HG03103 (cell line): ENCODE measurements around the gene BCO1.
"Not testable (repeated sequence)": the region's sequence is repeated elsewhere in the genome, so short reads cannot be mapped to it uniquely, and the experiment has no call there.

Source experiments
- ATAC-seq: cut with Tn5 transposase; IDR thresholded peaks from one replicate; pipeline ENCODE4 v1.9.1; 2021; ENCODE audit warnings: low read depth; ENCODE audit not compliant: unreplicated experiment

Gene BCO1, protein sequence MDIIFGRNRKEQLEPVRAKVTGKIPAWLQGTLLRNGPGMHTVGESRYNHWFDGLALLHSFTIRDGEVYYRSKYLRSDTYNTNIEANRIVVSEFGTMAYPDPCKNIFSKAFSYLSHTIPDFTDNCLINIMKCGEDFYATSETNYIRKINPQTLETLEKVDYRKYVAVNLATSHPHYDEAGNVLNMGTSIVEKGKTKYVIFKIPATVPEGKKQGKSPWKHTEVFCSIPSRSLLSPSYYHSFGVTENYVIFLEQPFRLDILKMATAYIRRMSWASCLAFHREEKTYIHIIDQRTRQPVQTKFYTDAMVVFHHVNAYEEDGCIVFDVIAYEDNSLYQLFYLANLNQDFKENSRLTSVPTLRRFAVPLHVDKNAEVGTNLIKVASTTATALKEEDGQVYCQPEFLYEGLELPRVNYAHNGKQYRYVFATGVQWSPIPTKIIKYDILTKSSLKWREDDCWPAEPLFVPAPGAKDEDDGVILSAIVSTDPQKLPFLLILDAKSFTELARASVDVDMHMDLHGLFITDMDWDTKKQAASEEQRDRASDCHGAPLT

GRCh38 chr16:81238296-81239011, at the start of gene BCO1:
BCO1 (plus strand) TSS chr16:81238689; CDS start chr16:81238909, 220 bp downstream.
- no peak for ATAC-seq

GRCh38 chr16:81189100-81189664, 49.3 kb upstream of the BCO1 start:
- ATAC-seq: no peak

GRCh38 chr16:81190667-81191066, 47.8 kb upstream of the BCO1 start:
- no peak for ATAC-seq

- no peak for ATAC-seq
Observed at GRCh38 chr16:81195885-81196534, 42.5 kb upstream of the BCO1 start.

GRCh38 chr16:81198635-81199034, 39.9 kb upstream of the BCO1 start:
- ATAC-seq: no peak

GRCh38 chr16:81201267-81201666, 37.2 kb upstream of the BCO1 start:
- no peak for ATAC-seq

DNA sequence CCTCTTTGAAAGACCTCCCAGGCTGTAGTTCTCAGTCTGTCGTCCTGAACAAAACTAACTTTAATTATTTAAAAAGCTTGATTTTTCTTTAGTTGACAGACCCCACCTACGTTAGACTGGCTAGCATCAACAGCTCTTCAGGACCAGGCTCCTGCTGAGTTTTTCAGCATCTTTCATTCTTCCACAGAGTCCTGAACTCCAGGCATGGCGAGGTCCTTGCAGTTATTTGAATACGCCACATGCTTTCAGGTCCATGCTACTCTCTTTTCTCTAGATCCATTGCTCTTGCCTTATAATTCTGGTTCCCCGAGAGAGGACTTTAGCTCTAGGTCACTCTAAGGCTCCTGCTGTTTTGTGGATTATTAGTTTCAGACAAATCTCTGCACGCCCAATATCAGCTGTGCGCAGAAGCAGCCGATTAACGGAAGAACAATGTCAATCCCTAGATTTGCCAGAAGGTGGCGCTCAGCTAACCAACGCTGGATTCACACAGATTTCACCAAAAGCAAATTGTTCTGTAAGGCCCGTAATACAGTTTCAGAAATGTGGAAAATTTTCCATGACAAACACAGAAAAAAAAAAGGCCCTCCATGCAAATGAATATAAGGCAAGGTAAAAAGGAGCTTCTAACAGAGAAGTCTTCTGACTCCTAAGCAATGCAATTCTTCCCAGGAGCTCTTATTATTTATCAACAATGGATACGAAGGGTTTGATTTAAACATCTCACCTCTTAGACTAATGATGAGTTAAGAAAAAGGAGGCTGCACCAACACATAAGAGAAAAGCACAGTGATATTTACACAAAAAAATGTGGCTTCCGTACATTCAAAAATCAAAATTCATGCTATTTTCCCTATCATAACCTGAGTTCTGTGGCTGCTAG, 33.5 kb upstream of the BCO1 start:
- ATAC-seq: no peak

DNA sequence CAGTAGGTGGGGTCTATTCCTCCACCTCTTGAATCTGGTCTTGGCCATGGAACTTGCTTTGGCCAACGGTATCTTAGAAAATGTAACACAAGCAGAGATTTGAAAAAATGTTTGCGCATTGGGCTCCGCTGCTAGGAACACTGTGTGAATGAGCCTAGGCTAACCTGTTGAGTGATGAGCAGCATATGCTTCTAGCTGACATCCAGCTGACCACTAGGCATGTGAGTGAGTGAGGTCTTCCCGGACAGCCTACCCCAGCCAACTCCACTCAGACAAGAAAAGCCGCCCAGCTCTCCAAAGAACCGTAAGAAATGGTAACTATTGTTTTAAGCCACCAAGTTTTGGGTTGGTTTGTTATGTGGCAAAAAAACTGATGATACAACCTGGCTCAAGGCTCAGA, 31.4 kb upstream of the BCO1 start:
- no peak for ATAC-seq

GRCh38 chr16:81210807-81211206, 27.7 kb upstream of the BCO1 start:
- ATAC-seq: no peak

- ATAC-seq: no peak
Observed at GRCh38 chr16:81212830-81213465, 25.5 kb upstream of the BCO1 start.

DNA sequence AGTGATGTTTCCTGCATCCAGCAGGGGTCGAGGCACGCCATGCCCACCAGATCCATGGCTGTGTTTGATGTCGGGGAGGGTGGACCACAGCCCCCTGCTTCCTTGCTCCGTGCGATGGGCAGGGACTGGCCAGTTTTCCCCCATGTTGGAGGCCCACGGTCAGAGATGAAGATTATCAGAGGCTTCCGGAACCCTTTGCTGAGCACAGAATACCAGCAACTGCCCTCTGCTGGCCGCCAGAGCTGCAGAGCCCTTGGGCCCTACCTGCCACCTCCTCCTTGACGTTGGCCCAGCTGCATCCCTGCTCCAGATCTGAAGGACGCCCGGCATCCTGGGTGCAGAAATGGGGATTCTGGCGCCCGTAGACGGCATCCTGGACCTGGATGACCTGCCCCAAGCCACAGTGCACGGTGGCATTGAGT, 23.7 kb upstream of the BCO1 start:
- no peak for ATAC-seq

DNA sequence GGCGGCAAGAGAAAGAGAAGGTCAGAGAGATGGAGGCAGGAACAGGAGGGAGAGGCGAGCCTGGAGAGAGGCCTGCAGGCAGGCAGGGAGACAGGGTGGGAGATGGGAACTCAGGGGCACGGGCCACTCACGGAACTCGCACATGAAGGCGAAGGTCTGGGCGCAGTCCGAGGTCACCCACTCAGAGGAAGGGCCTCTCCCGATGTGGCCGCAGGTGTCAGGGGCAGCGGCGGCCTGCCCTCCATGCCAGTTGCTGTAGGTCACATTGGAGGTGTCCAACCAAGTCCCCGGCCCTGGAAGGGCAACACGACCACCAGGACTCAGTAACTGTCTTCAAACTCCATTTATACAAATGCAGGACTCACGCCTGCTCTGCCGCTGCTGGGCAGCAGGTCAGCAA, 22.4 kb upstream of the BCO1 start:
- no peak for ATAC-seq

- ATAC-seq: no peak
Observed at GRCh38 chr16:81216706-81217105, 21.8 kb upstream of the BCO1 start.

DNA sequence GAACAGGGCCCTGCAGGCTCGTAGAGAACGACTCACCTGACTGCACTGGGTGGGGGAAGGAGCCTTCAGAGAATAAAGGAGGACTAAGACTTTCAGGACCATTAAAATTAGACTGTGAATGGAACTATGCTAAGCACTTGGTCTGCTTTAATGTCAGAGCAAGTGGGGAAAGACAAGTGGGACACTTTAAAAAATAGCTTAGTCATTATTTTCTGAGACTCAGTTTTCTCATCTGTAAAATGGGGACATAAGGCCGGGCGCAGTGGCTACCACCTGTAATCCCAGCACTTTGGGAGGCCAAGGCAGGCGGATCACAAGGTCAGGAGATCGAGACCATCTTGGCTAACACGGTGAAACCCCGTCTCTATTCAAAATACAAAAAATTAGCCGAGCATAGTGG, 19.3 kb upstream of the BCO1 start:
- no peak for ATAC-seq

- ATAC-seq: no peak
Observed at GRCh38 chr16:81220349-81220748, 18.1 kb upstream of the BCO1 start.

DNA sequence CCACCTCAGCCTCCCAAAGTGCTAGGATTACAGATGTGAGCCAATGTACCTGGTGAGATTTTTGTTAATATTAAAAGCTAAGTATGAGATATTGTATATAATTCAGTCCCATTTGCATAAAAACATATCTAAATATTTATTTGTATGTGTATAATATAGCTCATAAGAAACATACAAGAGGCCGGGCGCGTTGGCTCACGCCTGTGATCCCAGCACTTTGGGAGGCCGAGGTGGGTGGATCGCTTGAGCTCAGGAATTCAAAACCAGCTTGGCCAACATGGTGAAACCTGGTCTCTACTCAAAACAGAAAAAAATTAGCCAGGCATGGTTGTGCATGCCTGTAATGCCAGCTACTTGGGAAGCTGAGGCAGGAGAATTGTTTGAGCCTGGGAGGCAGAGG, 16.8 kb upstream of the BCO1 start:
- no peak for ATAC-seq

GRCh38 chr16:81224824-81225223, 13.7 kb upstream of the BCO1 start:
- no peak for ATAC-seq

GRCh38 chr16:81225697-81226096, 12.8 kb upstream of the BCO1 start:
- not testable (repeated sequence) for ATAC-seq

DNA sequence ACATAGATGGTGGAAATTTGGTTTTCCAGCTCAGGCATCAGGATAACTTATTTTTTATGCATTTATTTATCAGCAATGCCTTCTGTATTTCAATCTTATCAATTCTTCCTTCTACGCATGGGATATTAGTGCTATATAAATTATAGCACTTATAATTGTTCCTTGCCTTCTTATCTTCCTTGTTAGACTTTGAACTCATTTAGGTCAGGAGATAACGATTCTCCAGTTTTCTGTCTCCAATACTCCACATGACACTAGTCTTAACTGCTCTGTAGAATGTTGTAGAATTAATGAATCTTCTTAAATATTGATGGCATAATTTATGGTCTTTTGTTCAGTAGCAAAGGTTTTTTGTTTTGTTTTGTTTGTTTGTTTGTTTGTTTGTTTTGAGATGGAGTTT, 10.7 kb upstream of the BCO1 start:
- no peak for ATAC-seq
